ENCODE results near the gene JAKMIP2. TPM values are rescaled to one million over a fixed set of nuclear protein-coding genes. Genes with fewer than 3 reads are reported as not detected.

The JAKMIP2 gene
- polyA plus RNA-seq, 2 donors = 0.10 to 0.20 TPM

GRCh38 chr5:147617711-147618350 lies 164.7 kb downstream of the JAKMIP2 start:
- Histone ChIP-seq H3K27me3 (ENCODE audit: control insufficient read depth in 1 of 2, insufficient read depth in 2 of 2, low read length in 2 of 2) (no peaks in the 10 kb centered on the region), H3K4me3 (ENCODE audit: low read depth in 1 of 2, low read length in 2 of 2) (no peak overlapping the region), H3K36me3 (ENCODE audit: control insufficient read depth in 2 of 2, insufficient read depth in 2 of 2, low read length in 1 of 2) (no peaks in the 10 kb centered on the region), H3K27ac (ENCODE audit: low read depth in 2 of 2, low read length in 1 of 2) (no peak overlapping the region), H3K4me1 (ENCODE audit: control insufficient read depth in 2 of 2, insufficient read depth in 2 of 2, low read length in 1 of 2) (no peaks in the 10 kb centered on the region), H3K9me3 (ENCODE audit: control insufficient read depth in 2 of 2, insufficient read depth in 1 of 2, low read depth in 1 of 2, low read length in 1 of 2) (no peaks in the 10 kb centered on the region)
- WGBS, 2 donors = 68 to 91% methylated on average over 6 of the region's 6 CpGs

GRCh38 chr5:147617191-147617606 lies 165.3 kb downstream of the JAKMIP2 start:
- H3K27ac ChIP-seq (ENCODE audit: low read depth in 2 of 2, low read length in 1 of 2) = no peak overlapping the region
- WGBS, 2 donors = 59 to 76% methylated on average over 4 of the region's 4 CpGs
- H3K36me3 ChIP-seq (ENCODE audit: control insufficient read depth in 2 of 2, insufficient read depth in 2 of 2, low read length in 1 of 2) = no peaks in the 10 kb centered on the region

GRCh38 chr5:147616421-147616820 lies 166.1 kb downstream of the JAKMIP2 start:
- no peaks in the 10 kb centered on the region for H3K36me3 ChIP-seq (ENCODE audit: control insufficient read depth in 2 of 2, insufficient read depth in 2 of 2, low read length in 1 of 2)
- H3K4me3 ChIP-seq (ENCODE audit: low read depth in 1 of 2, low read length in 2 of 2) = no peak overlapping the region
- H3K9me3 ChIP-seq (ENCODE audit: control insufficient read depth in 2 of 2, insufficient read depth in 1 of 2, low read depth in 1 of 2, low read length in 1 of 2) = no peaks in the 10 kb centered on the region
- no peak overlapping the region for H3K27ac ChIP-seq (ENCODE audit: low read depth in 2 of 2, low read length in 1 of 2)
- H3K27me3 ChIP-seq (ENCODE audit: control insufficient read depth in 1 of 2, insufficient read depth in 2 of 2, low read length in 2 of 2) = no peaks in the 10 kb centered on the region
- no peaks in the 10 kb centered on the region for H3K4me1 ChIP-seq (ENCODE audit: control insufficient read depth in 2 of 2, insufficient read depth in 2 of 2, low read length in 1 of 2)
- 68 to 79% methylated on average over 1 of the region's 1 CpG for WGBS, 2 donors

More at GRCh38 chr5:147617191-147617606, 165.3 kb downstream of the JAKMIP2 start:
- Histone ChIP-seq H3K9me3 (ENCODE audit: control insufficient read depth in 2 of 2, insufficient read depth in 1 of 2, low read depth in 1 of 2, low read length in 1 of 2) (no peaks in the 10 kb centered on the region), H3K27me3 (ENCODE audit: control insufficient read depth in 1 of 2, insufficient read depth in 2 of 2, low read length in 2 of 2) (no peaks in the 10 kb centered on the region), H3K4me3 (ENCODE audit: low read depth in 1 of 2, low read length in 2 of 2) (no peak overlapping the region), H3K4me1 (ENCODE audit: control insufficient read depth in 2 of 2, insufficient read depth in 2 of 2, low read length in 1 of 2) (no peaks in the 10 kb centered on the region)

GRCh38 chr5:147613359-147613758 lies 169.2 kb downstream of the JAKMIP2 start:
- no peak overlapping the region for H3K4me3 ChIP-seq (ENCODE audit: low read depth in 1 of 2, low read length in 2 of 2)
- H3K27ac ChIP-seq (ENCODE audit: low read depth in 2 of 2, low read length in 1 of 2) = no peak overlapping the region
- no peaks in the 10 kb centered on the region for H3K4me1 ChIP-seq (ENCODE audit: control insufficient read depth in 2 of 2, insufficient read depth in 2 of 2, low read length in 1 of 2)
- no peaks in the 10 kb centered on the region for H3K36me3 ChIP-seq (ENCODE audit: control insufficient read depth in 2 of 2, insufficient read depth in 2 of 2, low read length in 1 of 2)
- WGBS, 2 donors = 74% methylated on average over 1 of the region's 1 CpG
- H3K27me3 ChIP-seq (ENCODE audit: control insufficient read depth in 1 of 2, insufficient read depth in 2 of 2, low read length in 2 of 2) = no peaks in the 10 kb centered on the region
- H3K9me3 ChIP-seq (ENCODE audit: control insufficient read depth in 2 of 2, insufficient read depth in 1 of 2, low read depth in 1 of 2, low read length in 1 of 2) = no peaks in the 10 kb centered on the region

- H3K27ac ChIP-seq (ENCODE audit: low read depth in 2 of 2, low read length in 1 of 2) = no peak overlapping the region
- H3K27me3 ChIP-seq (ENCODE audit: control insufficient read depth in 1 of 2, insufficient read depth in 2 of 2, low read length in 2 of 2) = no peaks in the 10 kb centered on the region
- H3K9me3 ChIP-seq (ENCODE audit: control insufficient read depth in 2 of 2, insufficient read depth in 1 of 2, low read depth in 1 of 2, low read length in 1 of 2) = no peaks in the 10 kb centered on the region
- H3K36me3 ChIP-seq (ENCODE audit: control insufficient read depth in 2 of 2, insufficient read depth in 2 of 2, low read length in 1 of 2) = no peaks in the 10 kb centered on the region
- H3K4me1 ChIP-seq (ENCODE audit: control insufficient read depth in 2 of 2, insufficient read depth in 2 of 2, low read length in 1 of 2) = no peaks in the 10 kb centered on the region
- 78 to 79% methylated on average over 4 of the region's 4 CpGs for WGBS, 2 donors
- no peak overlapping the region for H3K4me3 ChIP-seq (ENCODE audit: low read depth in 1 of 2, low read length in 2 of 2)
These were observed 171.0 kb downstream of the JAKMIP2 start for GRCh38 chr5:147611483-147611882.

GRCh38 chr5:147610798-147611197 lies 171.7 kb downstream of the JAKMIP2 start:
- no peaks in the 10 kb centered on the region for H3K9me3 ChIP-seq (ENCODE audit: control insufficient read depth in 2 of 2, insufficient read depth in 1 of 2, low read depth in 1 of 2, low read length in 1 of 2)
- H3K27me3 ChIP-seq (ENCODE audit: control insufficient read depth in 1 of 2, insufficient read depth in 2 of 2, low read length in 2 of 2) = no peaks in the 10 kb centered on the region
- no peak overlapping the region for H3K4me3 ChIP-seq (ENCODE audit: low read depth in 1 of 2, low read length in 2 of 2)
- H3K27ac ChIP-seq (ENCODE audit: low read depth in 2 of 2, low read length in 1 of 2) = no peak overlapping the region
- no peaks in the 10 kb centered on the region for H3K36me3 ChIP-seq (ENCODE audit: control insufficient read depth in 2 of 2, insufficient read depth in 2 of 2, low read length in 1 of 2)
- H3K4me1 ChIP-seq (ENCODE audit: control insufficient read depth in 2 of 2, insufficient read depth in 2 of 2, low read length in 1 of 2) = no peaks in the 10 kb centered on the region
- WGBS, 2 donors = 83 to 84% methylated on average over 3 of the region's 3 CpGs

- Histone ChIP-seq H3K4me3 (ENCODE audit: low read depth in 1 of 2, low read length in 2 of 2) (no peak overlapping the region), H3K4me1 (ENCODE audit: control insufficient read depth in 2 of 2, insufficient read depth in 2 of 2, low read length in 1 of 2) (no peaks in the 10 kb centered on the region), H3K27me3 (ENCODE audit: control insufficient read depth in 1 of 2, insufficient read depth in 2 of 2, low read length in 2 of 2) (no peaks in the 10 kb centered on the region), H3K36me3 (ENCODE audit: control insufficient read depth in 2 of 2, insufficient read depth in 2 of 2, low read length in 1 of 2) (no peaks in the 10 kb centered on the region), H3K27ac (ENCODE audit: low read depth in 2 of 2, low read length in 1 of 2) (no peak overlapping the region), H3K9me3 (ENCODE audit: control insufficient read depth in 2 of 2, insufficient read depth in 1 of 2, low read depth in 1 of 2, low read length in 1 of 2) (no peaks in the 10 kb centered on the region)
- WGBS, 2 donors = 0% methylated on average over 1 of the region's 1 CpG
These were observed 180.9 kb downstream of the JAKMIP2 start for GRCh38 chr5:147601652-147602051.

GRCh38 chr5:147591120-147591519 lies 191.4 kb downstream of the JAKMIP2 start:
- H3K4me1 ChIP-seq (ENCODE audit: control insufficient read depth in 2 of 2, insufficient read depth in 2 of 2, low read length in 1 of 2) = no peaks in the 10 kb centered on the region
- H3K27ac ChIP-seq (ENCODE audit: low read depth in 2 of 2, low read length in 1 of 2) = no peak overlapping the region
- 56 to 65% methylated on average over 1 of the region's 1 CpG for WGBS, 2 donors
- H3K9me3 ChIP-seq (ENCODE audit: control insufficient read depth in 2 of 2, insufficient read depth in 1 of 2, low read depth in 1 of 2, low read length in 1 of 2) = no peaks in the 10 kb centered on the region
- no peaks in the 10 kb centered on the region for H3K27me3 ChIP-seq (ENCODE audit: control insufficient read depth in 1 of 2, insufficient read depth in 2 of 2, low read length in 2 of 2)
- no peaks in the 10 kb centered on the region for H3K36me3 ChIP-seq (ENCODE audit: control insufficient read depth in 2 of 2, insufficient read depth in 2 of 2, low read length in 1 of 2)
- no peak overlapping the region for H3K4me3 ChIP-seq (ENCODE audit: low read depth in 1 of 2, low read length in 2 of 2)

GRCh38 chr5:147590096-147590495 lies 192.4 kb downstream of the JAKMIP2 start:
- Histone ChIP-seq H3K4me3 (ENCODE audit: low read depth in 1 of 2, low read length in 2 of 2) (no peak overlapping the region), H3K27ac (ENCODE audit: low read depth in 2 of 2, low read length in 1 of 2) (no peak overlapping the region), H3K9me3 (ENCODE audit: control insufficient read depth in 2 of 2, insufficient read depth in 1 of 2, low read depth in 1 of 2, low read length in 1 of 2) (no peaks in the 10 kb centered on the region), H3K4me1 (ENCODE audit: control insufficient read depth in 2 of 2, insufficient read depth in 2 of 2, low read length in 1 of 2) (no peaks in the 10 kb centered on the region), H3K27me3 (ENCODE audit: control insufficient read depth in 1 of 2, insufficient read depth in 2 of 2, low read length in 2 of 2) (no peaks in the 10 kb centered on the region), H3K36me3 (ENCODE audit: control insufficient read depth in 2 of 2, insufficient read depth in 2 of 2, low read length in 1 of 2) (no peaks in the 10 kb centered on the region)

- H3K36me3 ChIP-seq (ENCODE audit: control insufficient read depth in 2 of 2, insufficient read depth in 2 of 2, low read length in 1 of 2) = no peaks in the 10 kb centered on the region
- 48 to 56% methylated on average over 1 of the region's 1 CpG for WGBS, 2 donors
These were observed 195.7 kb downstream of the JAKMIP2 start for GRCh38 chr5:147586832-147587231.

More at GRCh38 chr5:147586832-147587231, 195.7 kb downstream of the JAKMIP2 start:
- Histone ChIP-seq H3K4me1 (ENCODE audit: control insufficient read depth in 2 of 2, insufficient read depth in 2 of 2, low read length in 1 of 2) (no peaks in the 10 kb centered on the region), H3K27ac (ENCODE audit: low read depth in 2 of 2, low read length in 1 of 2) (no peak overlapping the region), H3K9me3 (ENCODE audit: control insufficient read depth in 2 of 2, insufficient read depth in 1 of 2, low read depth in 1 of 2, low read length in 1 of 2) (no peaks in the 10 kb centered on the region), H3K27me3 (ENCODE audit: control insufficient read depth in 1 of 2, insufficient read depth in 2 of 2, low read length in 2 of 2) (no peaks in the 10 kb centered on the region), H3K4me3 (ENCODE audit: low read depth in 1 of 2, low read length in 2 of 2) (no peak overlapping the region)
